CD4-positive, alpha-beta T cell treated with Interleukin-10 for 1 hour (primary cell): Measurements from ENCODE around the gene OR1N2.
"Not testable (repeated sequence)": the region's sequence is repeated elsewhere in the genome, so short reads cannot be mapped to it uniquely, and the experiment has no call there.

Experiments
- DNase-seq: peaks from one replicate; pipeline ENCODE4 v3.0.0-alpha.2; 2020

OR1N2 gene, protein sequence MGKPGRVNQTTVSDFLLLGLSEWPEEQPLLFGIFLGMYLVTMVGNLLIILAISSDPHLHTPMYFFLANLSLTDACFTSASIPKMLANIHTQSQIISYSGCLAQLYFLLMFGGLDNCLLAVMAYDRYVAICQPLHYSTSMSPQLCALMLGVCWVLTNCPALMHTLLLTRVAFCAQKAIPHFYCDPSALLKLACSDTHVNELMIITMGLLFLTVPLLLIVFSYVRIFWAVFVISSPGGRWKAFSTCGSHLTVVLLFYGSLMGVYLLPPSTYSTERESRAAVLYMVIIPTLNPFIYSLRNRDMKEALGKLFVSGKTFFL

DNA sequence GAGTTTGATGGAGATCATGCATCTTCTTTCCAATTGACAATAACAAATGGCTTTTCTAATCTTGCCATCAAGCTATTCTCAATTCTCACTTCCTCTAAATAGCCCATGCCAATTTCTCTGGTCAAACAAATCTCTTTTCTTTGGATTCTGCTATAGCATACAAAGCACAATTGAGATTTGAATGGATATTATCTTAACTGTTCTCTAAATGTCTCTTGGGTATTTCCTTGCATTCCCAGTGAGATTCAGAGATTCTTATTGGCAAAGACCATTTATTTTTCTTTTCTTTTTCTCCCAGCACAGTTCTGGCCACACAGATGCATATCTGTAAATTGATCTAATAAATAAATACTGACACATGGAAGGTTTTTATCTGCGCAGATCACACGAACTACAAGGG, at the start of gene OR1N2:
TSS of gene OR1N2 (plus strand) at position 301 of the 400 bp plus-strand sequence. CDS start 100 bp downstream, outside the sequence.
- DNase-seq: no peak

GRCh38 chr9:122506964-122507363, 45.9 kb upstream of the OR1N2 start:
- no peak for DNase-seq

DNA sequence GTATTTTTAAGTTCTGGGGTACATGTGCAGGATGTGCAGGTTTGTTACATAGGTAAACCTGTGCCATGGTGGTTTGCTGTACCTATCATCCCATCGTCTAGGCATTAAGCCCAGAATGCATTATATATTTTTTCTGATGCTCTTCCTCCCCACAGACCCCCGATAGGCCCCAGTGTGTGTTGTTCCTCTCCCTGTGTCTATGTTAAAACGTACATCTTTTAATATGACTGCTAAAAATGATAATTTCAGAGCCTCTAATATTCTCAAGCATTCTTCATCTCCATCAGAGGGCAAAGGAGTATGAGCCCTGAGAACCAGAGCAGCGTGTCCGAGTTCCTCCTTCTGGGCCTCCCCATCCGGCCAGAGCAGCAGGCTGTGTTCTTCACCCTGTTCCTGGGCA, 42.4 kb upstream of the OR1N2 start, which contains the start of gene OR1J2:
TSS of gene OR1J2 (plus strand) at position 301 of the 400 bp plus-strand sequence. CDS start at position 301, 0 bp downstream.
- no peak for DNase-seq

- no peak for DNase-seq
Measured at GRCh38 chr9:122518226-122518625, 34.7 kb upstream of the OR1N2 start.

- no peak for DNase-seq
Measured at GRCh38 chr9:122518841-122519240, 34.1 kb upstream of the OR1N2 start, which contains the start of gene OR1J4. Gene OR1J4 (plus strand): TSS chr9:122519141. CDS start chr9:122519141, 0 bp downstream.

DNA sequence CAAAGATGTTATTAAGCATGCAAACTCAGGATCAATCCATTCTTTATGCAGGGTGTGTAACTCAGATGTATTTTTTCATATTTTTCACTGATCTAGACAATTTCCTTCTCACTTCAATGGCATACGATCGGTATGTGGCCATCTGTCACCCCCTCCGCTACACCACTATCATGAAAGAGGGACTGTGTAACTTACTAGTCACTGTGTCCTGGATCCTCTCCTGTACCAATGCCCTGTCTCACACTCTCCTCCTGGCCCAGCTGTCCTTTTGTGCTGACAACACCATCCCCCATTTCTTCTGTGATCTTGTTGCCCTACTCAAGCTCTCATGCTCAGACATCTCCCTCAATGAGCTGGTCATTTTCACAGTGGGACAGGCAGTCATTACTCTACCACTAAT, 33.5 kb upstream of the OR1N2 start:
- no peak for DNase-seq

DNA sequence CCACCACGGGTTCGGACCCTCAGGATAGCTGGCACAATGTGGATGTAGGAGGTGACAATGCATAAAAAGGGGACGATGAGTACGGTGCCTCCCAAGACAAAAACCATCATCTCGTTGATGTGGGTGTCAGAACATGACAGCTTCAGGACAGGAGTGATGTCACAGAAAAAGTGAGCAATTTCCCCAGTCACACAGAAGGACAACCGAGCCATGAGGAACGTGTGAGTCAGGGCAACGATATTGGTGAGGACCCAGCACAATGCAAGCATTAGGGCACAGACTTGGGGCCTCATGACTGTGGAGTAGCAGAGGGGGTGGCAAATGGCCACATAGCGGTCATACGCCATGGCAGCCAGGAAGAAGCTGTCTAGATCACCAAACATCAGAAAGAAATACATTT, 26.3 kb upstream of the OR1N2 start:
- DNase-seq: no peak

DNA sequence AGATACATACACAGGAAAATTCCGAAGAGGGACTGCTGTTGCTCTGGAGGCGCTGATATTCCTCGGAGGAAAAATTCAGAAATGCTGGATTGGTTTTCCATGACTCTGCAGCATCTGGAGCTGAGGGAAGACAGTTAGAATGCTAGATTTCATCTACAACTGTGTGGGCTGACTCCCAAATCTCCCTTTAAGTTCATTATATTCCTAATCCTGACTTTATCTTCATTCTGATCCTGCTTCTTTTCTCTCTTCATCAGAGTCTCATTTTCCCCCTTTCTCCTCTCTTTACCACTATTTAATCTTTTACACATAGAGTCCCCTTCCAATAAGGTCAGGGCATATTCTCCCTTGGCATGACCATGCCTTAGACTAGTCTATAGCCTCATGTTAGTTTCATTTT, 25.7 kb upstream of the OR1N2 start, which contains the start of gene OR1N1:
TSS of gene OR1N1 (minus strand) at position 101 of the 400 bp plus-strand sequence. CDS start at position 101, 0 bp downstream.
- DNase-seq: no peak

DNA sequence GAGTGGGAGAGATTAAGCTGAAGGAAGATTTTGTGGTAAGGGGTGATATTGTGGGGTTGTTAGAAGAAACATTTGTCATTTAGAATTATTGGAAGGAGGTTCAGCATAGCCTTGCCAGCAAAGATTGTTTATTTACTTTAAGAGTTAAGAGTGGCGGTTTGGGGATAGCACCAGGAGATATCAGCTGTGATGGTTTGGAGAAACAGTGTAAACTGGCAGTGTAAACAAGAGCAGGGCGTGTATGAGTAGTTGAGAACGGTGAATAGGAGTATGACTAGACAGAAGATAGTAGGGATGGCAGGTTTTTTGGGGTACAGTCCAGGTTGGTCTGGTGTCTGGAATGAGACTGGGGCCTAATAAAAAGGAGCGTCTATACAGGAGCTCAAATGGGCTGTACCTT, 21.8 kb upstream of the OR1N2 start:
- DNase-seq: not testable (repeated sequence)

DNA sequence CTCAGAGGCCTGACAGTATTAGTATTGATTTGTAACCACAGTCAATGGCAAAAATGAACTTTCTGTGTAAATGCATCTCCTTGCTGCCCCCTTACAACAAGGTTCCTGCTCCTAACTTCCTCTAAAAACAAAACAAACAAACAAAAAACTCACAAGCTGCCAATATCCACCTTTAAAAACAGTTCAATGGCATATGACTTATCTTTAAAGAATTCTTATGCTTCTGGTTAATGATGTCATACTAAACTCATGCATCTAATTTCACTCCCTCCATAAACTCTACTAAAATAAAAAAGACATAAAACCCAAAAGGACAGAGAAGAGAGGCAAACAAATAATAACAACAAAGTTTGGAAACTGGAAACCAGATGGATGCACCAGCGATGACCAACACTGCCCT, 16.8 kb upstream of the OR1N2 start:
- no peak for DNase-seq

- not testable (repeated sequence) for DNase-seq
Measured at GRCh38 chr9:122537066-122537465, 15.8 kb upstream of the OR1N2 start.

DNA sequence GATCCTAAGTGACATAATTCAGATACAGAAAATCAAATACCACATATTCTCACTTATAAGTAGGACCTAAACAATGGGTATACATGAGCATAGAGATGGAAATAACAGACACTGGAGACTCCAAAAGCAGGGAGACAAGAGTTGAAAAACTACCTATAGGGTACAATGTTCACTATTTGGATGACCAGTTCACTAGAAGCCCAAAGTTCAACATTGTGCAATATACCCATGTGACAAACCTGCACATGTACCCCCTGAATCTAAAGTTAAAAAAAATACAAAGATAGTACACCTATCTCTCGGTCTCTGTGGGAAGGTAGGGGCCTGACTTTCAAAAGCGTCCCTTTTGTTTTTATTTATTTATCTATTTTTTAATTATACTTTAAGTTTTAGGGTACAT, 14.2 kb upstream of the OR1N2 start:
- no peak for DNase-seq

DNA sequence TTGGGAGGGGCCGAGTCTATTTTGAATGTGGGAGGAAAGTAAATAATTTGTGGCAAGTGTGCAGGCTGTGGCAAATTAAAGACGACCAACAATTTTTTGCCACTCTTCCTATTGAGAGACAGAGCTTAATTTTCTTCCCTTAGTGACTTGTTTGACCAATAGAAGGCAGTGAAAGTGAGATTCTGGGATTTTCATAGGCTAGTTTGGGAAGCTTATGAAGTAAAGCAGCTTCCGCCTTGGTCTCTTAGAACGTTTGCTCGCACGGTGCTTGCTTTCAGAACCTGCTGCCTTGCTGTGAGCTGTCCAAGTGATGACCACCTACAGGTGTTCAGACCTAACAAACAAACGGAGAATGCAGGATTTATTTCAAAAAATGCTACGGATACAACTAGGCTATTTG, 6.7 kb upstream of the OR1N2 start:
- DNase-seq: no peak

GRCh38 chr9:122551371-122551770, 1.5 kb upstream of the OR1N2 start:
- no peak for DNase-seq

- no peak for DNase-seq
Measured at GRCh38 chr9:122561446-122561845, 8.5 kb downstream of the OR1N2 start.

- DNase-seq: no peak
Measured at GRCh38 chr9:122562134-122562760, 9.3 kb downstream of the OR1N2 start.

DNA sequence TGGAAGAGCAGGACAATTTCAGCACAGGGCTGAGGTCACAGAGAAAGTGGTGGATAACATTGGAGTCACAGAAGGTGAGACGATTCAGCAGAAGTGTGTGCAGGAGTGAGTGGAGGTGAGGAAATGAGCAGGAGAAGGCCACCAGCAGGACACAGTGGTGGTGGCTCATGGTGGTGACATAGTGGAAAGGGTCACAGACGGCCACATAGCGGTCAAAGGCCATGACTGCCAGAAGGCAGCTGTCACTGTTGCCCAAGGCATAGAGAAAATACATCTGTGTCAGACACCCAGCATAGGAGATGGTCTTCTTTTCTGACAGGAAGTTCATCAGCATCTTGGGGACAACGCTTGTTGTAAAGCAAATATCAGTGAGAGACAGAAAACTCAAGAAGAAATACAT, 15.0 kb downstream of the OR1N2 start:
- no peak for DNase-seq

DNA sequence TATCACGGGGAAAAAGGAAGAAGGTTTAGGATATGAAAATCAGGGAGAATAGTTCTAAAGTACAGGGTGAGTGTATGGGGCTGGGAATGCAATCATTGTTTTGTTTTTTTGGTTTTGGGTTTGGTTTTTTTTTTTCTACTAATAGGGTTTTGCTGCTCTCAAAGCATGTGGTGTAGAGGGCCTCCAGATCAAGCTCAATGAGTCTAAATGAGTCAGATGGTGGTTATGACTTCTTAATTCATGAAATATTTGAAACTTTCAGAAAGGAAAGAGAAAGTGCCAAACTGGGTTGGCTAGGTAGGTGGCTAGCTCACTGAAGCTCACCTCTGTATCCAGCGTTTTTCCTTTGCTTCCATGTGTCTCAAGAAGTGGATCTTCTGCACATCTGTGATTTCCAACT, 19.5 kb downstream of the OR1N2 start:
- no peak for DNase-seq

GRCh38 chr9:122579874-122580273, 27.0 kb downstream of the OR1N2 start:
- DNase-seq: no peak

DNA sequence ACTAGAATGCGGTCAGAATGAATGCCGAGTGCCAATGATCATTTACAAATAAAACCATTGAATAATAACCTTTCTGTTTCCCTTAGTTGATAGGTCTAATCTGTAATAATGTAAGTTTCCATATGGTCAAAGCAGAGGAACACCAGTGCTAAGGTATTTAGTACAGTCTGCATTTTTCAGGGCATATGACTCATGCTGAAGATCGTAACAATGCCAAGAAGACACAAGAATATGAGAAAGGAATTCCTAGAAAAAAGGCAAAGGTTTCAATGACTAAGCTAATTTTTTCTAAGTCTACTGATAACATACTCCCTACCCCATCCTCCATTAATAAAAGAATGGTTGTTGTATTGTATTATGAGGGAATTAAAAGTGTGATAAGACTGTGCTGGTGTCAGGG, 27.4 kb downstream of the OR1N2 start:
- no peak for DNase-seq

GRCh38 chr9:122583284-122583683, 30.4 kb downstream of the OR1N2 start, which contains the start of gene OR1L8:
Gene OR1L8 (minus strand): TSS chr9:122583384. CDS start chr9:122568477, 14,907 bp downstream.
- DNase-seq: not testable (repeated sequence)
